CD4-positive, CD25-positive, alpha-beta regulatory T cell (primary cell): ENCODE data around the gene RERGL. TPM values are rescaled to one million over a fixed set of nuclear protein-coding genes. Genes with fewer than 3 reads are reported as not detected.

Experiments
- ATAC-seq, 2 donors: fragments of 150-1000 bp; cut with Tn5 transposase; one replicate each; pipeline ENCODE4 v1.10.0; 2021; ENCODE audit warnings: low read depth in 2 of 2, moderate number of reproducible peaks in 2 of 2, moderate library complexity in 1 of 2
- DNase-seq, 3 donors: peaks; one replicate each; pipeline versions ENCODE4 v3.0.0 to v3.0.0-alpha.2; 2012 to 2022; ENCODE audit warnings: mixed read lengths in 1 of 3
- H3K27ac ChIP-seq: one replicate; pipeline ENCODE4 v1.7.0; 2013; ENCODE audit warnings: mild to moderate bottlenecking, low read length; ENCODE audit not compliant: insufficient read depth, poor library complexity, severe bottlenecking
- H3K27me3 ChIP-seq: one replicate; pipeline ENCODE4 v1.7.0; 2013; ENCODE audit warnings: low read length; ENCODE audit not compliant: control insufficient read depth, insufficient read depth
- H3K36me3 ChIP-seq: one replicate; pipeline ENCODE4 v1.7.0; 2013; ENCODE audit warnings: mild to moderate bottlenecking, low read length, moderate library complexity; ENCODE audit not compliant: control insufficient read depth, insufficient read depth
- H3K4me1 ChIP-seq: 2 replicates; pipeline ENCODE4 v1.7.0; 2013; ENCODE audit warnings: mild to moderate bottlenecking, low read length; ENCODE audit not compliant: insufficient read depth, control insufficient read depth, poor library complexity, severe bottlenecking
- H3K4me3 ChIP-seq: one replicate; pipeline ENCODE4 v1.7.0; 2013; ENCODE audit warnings: low read depth, mild to moderate bottlenecking, low read length, moderate library complexity
- H3K9me3 ChIP-seq, 2 experiments: 1 replicate in 1 of 2; 2 replicates in 1 of 2; pipeline ENCODE4 v1.7.0; 2013; ENCODE audit warnings: low read length in 2 of 2, mild to moderate bottlenecking in 1 of 2, moderate library complexity in 1 of 2; ENCODE audit not compliant: control insufficient read depth in 2 of 2
- H3K27ac Mint-ChIP-seq, 3 donors: one replicate each; pipeline ENCODE4 v1.8.0; 2020 to 2022; ENCODE audit warnings: mild to moderate bottlenecking in 3 of 3, mixed read lengths in 3 of 3, moderate library complexity in 2 of 3
- H3K27me3 Mint-ChIP-seq: one replicate; pipeline ENCODE4 v1.8.0; 2022; ENCODE audit warnings: mild to moderate bottlenecking, mixed read lengths
- H3K36me3 Mint-ChIP-seq: one replicate; pipeline ENCODE4 v1.8.0; 2020; ENCODE audit warnings: mixed read lengths
- H3K4me1 Mint-ChIP-seq, 4 donors: one replicate each; pipeline ENCODE4 v1.8.0; 2020 to 2022; ENCODE audit warnings: mixed read lengths in 4 of 4, mild to moderate bottlenecking in 1 of 4
- H3K4me3 Mint-ChIP-seq, 4 donors: one replicate each; pipeline ENCODE4 v1.8.0; 2020 to 2022; ENCODE audit warnings: mild to moderate bottlenecking in 4 of 4, mixed read lengths in 4 of 4, moderate library complexity in 3 of 4
- H3K9me3 Mint-ChIP-seq, 7 donors: one replicate each; pipeline ENCODE4 v1.8.0; 2020 to 2022; ENCODE audit warnings: mixed read lengths in 7 of 7, mild to moderate bottlenecking in 3 of 7, moderate library complexity in 2 of 7
- polyA plus RNA-seq, 4 donors: library from polyadenylated mRNA; unstranded; fragments of 300-500 nt; fragmentation: Illumina TruSeq; gene quantifications; one replicate each; pipeline ENCODE4 v1.2.3, GENCODE V29; 2021
- total RNA-seq: library from RNA; stranded (reverse); gene quantifications from one replicate; pipeline ENCODE4 v1.2.3, GENCODE V29; 2022

The RERGL gene
- total and polyA plus RNA-seq, 5 donors from 2014 or later, result not detected

DNA sequence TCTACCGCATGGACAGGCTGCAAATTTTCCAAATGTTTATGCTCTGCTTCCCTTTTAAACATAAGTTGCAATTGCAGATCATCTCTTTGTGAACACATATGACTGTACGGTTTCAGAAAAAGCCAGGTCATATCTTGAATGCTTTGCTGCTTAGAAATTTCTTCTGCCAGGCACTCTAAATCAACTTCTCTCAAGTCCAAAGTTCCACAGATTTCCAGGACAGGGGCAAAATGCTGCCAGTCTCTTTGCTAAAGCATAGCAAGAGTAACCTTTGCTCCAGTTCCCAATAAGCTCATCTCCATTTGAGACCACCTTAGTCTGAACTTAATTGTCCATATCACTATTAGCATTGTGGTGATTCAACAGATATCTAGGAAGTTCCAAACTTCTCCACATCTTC lies 13.6 kb upstream of the RERGL start:
- Histone ChIP-seq H3K36me3 (no peaks in the 10 kb centered on the region), H3K9me3 (no peaks in the 10 kb centered on the region), H3K4me1 (no peaks in the 10 kb centered on the region), H3K27me3 (no peaks in the 10 kb centered on the region), H3K4me3 (no peak overlapping the region), H3K27ac (no peak overlapping the region)
- H3K27ac Mint-ChIP-seq, result no peak overlapping the region
- no peak overlapping the region for H3K4me3 Mint-ChIP-seq
- DNase-seq (no peak), ATAC-seq (no peak)
- H3K36me3 Mint-ChIP-seq, result no peaks in the 10 kb centered on the region
- H3K4me1 Mint-ChIP-seq, result no peaks in the 10 kb centered on the region
- H3K27me3 Mint-ChIP-seq, result no peaks in the 10 kb centered on the region
- peaks cover 0 to 12% (median 5%) of the 10 kb centered on the region in 7 donors for H3K9me3 Mint-ChIP-seq

DNA sequence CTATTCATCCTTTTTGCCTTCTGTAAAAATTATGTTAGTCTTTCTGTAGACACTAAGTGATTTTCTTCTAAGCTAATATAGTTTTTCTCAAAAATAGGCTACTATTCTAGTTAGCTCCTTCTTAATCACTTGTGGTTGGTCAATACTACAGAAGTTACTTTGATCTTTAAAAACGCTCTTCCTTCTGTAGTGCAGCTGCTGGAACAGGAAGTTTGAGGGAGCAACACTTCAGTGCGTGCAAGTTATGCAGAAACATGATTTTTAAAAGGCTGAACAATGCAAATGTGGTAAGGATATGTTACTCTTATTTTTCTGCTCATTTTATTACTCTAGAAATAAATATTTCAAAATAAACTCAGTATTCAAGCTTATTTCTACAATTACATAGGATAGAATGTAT lies 11.1 kb upstream of the RERGL start:
- H3K27me3 Mint-ChIP-seq, result no peaks in the 10 kb centered on the region
- H3K4me1 ChIP-seq, result no peaks in the 10 kb centered on the region
- H3K27me3 ChIP-seq, result no peaks in the 10 kb centered on the region
- H3K36me3 Mint-ChIP-seq, result no peaks in the 10 kb centered on the region
- H3K9me3 Mint-ChIP-seq, result peaks cover 0 to 10% (median 5%) of the 10 kb centered on the region in 7 donors
- peaks cover 0 to 3% of the 10 kb centered on the region in 2 experiments for H3K9me3 ChIP-seq
- no peaks in the 10 kb centered on the region for H3K36me3 ChIP-seq
- no peak overlapping the region for H3K4me3 ChIP-seq
- H3K27ac ChIP-seq, result no peak overlapping the region
- H3K27ac Mint-ChIP-seq, result no peak overlapping the region
- DNase-seq (no peak), ATAC-seq (no peak)
- H3K4me3 Mint-ChIP-seq, result no peak overlapping the region
- no peaks in the 10 kb centered on the region for H3K4me1 Mint-ChIP-seq

DNA sequence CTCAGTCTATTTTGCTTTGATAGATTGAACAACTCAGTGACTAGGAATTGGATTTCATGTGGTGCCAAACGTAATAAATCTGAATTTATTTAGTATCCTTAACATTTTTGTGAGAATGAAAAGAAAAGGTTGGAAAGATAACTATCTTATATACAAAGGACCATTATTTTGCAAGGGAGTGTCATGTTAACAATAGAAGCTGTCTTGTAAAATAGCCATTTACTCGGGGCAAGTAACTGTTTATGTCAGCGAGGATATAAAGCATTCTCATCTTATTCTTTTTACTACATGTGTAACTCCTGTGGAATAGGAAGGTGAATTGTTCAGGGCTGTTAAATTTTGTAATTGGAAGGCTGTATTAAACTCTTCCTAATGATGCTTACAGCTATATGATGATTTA lies 5.9 kb downstream of the RERGL start:
- Mint-ChIP-seq H3K36me3 (no peaks in the 10 kb centered on the region), H3K27me3 (no peaks in the 10 kb centered on the region), H3K27ac (no peak overlapping the region), H3K4me3 (no peak overlapping the region), H3K9me3 (peaks cover 0 to 17% (median 6%) of the 10 kb centered on the region in 7 donors), H3K4me1 (no peaks in the 10 kb centered on the region)
- H3K27me3 ChIP-seq, result no peaks in the 10 kb centered on the region
- no peak overlapping the region for H3K27ac ChIP-seq
- H3K4me3 ChIP-seq, result no peak overlapping the region
- H3K4me1 ChIP-seq, result no peaks in the 10 kb centered on the region
- H3K36me3 ChIP-seq, result no peaks in the 10 kb centered on the region
- ATAC-seq, result no peak
- DNase-seq, result no peak
- H3K9me3 ChIP-seq, result no peaks in the 10 kb centered on the region

DNA sequence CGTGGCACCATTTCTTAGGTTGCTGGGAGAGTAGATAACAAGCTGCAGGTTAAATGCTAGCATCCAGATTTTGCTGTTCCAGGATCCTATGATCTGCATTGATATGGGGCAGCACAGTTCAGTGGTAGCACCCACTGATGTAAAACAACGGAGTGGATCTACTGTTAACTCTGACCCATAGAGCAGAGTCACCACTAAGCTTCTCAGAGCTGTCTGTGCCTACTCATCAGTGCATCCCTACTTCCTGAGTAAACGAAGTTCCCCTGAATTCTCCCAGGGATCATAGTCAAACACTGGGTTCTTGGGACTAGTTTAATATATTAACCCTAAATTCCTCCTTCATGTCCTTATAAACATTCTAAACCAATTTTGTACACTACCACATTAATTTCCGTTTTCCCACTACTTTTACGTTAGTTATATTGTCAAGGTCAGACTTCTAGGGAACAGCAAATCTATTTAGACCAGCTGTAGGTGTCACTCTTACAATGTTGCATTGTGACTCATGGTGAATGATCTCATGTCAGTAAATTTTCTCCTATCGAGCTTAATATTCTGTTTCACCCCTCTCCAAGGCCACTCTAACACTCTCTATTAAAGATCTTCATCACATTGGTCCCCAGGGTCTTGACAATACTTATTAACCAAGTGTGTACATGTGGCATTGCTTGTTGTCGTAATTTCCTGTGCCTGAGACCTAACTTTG lies 10.3 kb downstream of the RERGL start:
- Histone ChIP-seq H3K4me3 (no peak overlapping the region), H3K9me3 (no peaks in the 10 kb centered on the region), H3K27me3 (no peaks in the 10 kb centered on the region), H3K36me3 (no peaks in the 10 kb centered on the region), H3K4me1 (no peaks in the 10 kb centered on the region), H3K27ac (no peak overlapping the region)
- H3K27me3 Mint-ChIP-seq, result no peaks in the 10 kb centered on the region
- no peak overlapping the region for H3K4me3 Mint-ChIP-seq
- ATAC-seq (no peak), DNase-seq (no peak)
- H3K9me3 Mint-ChIP-seq, result peaks cover 0 to 14% (median 4%) of the 10 kb centered on the region in 7 donors
- H3K4me1 Mint-ChIP-seq, result no peaks in the 10 kb centered on the region
- no peak overlapping the region for H3K27ac Mint-ChIP-seq
- no peaks in the 10 kb centered on the region for H3K36me3 Mint-ChIP-seq

DNA sequence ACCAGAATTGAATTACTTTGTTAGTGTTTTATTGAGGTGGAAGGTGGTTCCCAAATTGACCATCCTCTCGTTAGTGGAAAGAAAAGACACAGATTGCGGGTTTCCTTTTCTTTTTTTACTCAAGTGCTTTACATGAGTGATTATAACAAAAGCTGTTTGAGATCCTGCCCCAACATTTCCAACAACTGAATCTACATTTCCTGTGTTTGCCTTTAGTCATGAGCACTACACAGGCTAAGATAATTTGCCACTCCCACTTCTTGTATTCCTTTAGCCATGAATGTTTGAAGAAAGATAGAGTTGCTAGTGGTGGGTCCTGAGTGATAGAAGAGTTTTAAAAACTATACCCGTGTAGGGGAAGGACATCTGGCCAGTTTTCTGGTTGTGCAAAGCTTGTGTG lies 16.0 kb downstream of the RERGL start:
- Mint-ChIP-seq H3K9me3 (peaks cover 0 to 14% (median 3%) of the 10 kb centered on the region in 7 donors), H3K27ac (no peak overlapping the region), H3K27me3 (no peaks in the 10 kb centered on the region), H3K36me3 (no peaks in the 10 kb centered on the region), H3K4me1 (no peaks in the 10 kb centered on the region), H3K4me3 (no peak overlapping the region)
- Histone ChIP-seq H3K27me3 (no peaks in the 10 kb centered on the region), H3K36me3 (no peaks in the 10 kb centered on the region), H3K4me3 (no peak overlapping the region), H3K9me3 (no peaks in the 10 kb centered on the region), H3K4me1 (no peaks in the 10 kb centered on the region), H3K27ac (no peak overlapping the region)
- DNase-seq (no peak), ATAC-seq (no peak)

DNA sequence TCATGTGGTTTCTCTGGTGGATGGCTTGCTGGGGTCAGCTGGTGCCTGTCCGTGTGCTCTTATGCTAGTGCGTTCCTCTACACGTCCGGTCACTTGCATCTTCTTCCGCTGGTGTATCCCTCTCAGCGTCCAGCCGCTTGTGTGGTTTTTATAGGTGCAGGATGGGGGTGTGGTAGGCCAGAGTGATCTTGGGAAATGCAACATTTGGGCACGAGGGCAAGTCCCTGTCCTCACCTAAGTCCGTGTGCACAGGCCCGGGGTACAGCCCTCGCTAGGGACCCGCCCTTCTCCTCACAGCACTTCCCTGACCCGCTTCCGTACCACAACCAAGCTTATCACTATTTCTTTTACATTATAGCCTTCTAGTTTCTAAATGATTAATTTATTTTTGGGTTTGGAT lies 17.3 kb downstream of the RERGL start:
- Mint-ChIP-seq H3K4me1 (no peaks in the 10 kb centered on the region), H3K27ac (no peak overlapping the region), H3K36me3 (no peaks in the 10 kb centered on the region), H3K4me3 (no peak overlapping the region), H3K27me3 (no peaks in the 10 kb centered on the region), H3K9me3 (peaks cover 0 to 14% (median 3%) of the 10 kb centered on the region in 7 donors)
- Histone ChIP-seq H3K27me3 (no peaks in the 10 kb centered on the region), H3K4me3 (no peak overlapping the region), H3K27ac (no peak overlapping the region), H3K4me1 (no peaks in the 10 kb centered on the region), H3K36me3 (no peaks in the 10 kb centered on the region), H3K9me3 (no peaks in the 10 kb centered on the region)
- ATAC-seq, result no peak
- DNase-seq, result no peak

DNA sequence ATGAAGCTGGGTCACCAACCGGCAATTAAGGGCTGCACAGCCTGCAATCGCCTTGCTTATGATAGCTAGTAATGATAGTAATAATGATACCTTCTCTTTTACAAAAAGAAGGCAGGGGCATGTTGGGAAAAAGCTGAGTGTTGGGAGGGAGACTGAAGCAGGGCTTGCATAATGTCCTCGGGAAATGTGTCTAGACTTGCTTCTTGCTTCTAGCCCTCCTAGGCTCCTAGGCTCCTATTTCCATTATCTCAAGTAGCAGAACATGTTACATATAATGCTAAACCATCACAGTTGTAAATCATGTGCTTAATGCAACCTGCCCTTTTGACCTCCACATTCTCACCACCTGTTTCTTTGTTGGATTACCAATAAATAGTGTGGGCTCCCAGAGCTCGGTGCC lies 18.7 kb downstream of the RERGL start:
- H3K36me3 ChIP-seq, result no peaks in the 10 kb centered on the region
- no peaks in the 10 kb centered on the region for H3K27me3 Mint-ChIP-seq
- no peaks in the 10 kb centered on the region for H3K9me3 ChIP-seq
- H3K27me3 ChIP-seq, result no peaks in the 10 kb centered on the region
- H3K4me3 Mint-ChIP-seq, result no peak overlapping the region
- DNase-seq (no peak), ATAC-seq (no peak)
- no peaks in the 10 kb centered on the region for H3K4me1 Mint-ChIP-seq
- H3K36me3 Mint-ChIP-seq, result no peaks in the 10 kb centered on the region
- no peaks in the 10 kb centered on the region for H3K4me1 ChIP-seq
- no peak overlapping the region for H3K27ac Mint-ChIP-seq
- no peak overlapping the region for H3K27ac ChIP-seq
- peaks cover 0 to 12% (median 2%) of the 10 kb centered on the region in 7 donors for H3K9me3 Mint-ChIP-seq
- H3K4me3 ChIP-seq, result no peak overlapping the region

DNA sequence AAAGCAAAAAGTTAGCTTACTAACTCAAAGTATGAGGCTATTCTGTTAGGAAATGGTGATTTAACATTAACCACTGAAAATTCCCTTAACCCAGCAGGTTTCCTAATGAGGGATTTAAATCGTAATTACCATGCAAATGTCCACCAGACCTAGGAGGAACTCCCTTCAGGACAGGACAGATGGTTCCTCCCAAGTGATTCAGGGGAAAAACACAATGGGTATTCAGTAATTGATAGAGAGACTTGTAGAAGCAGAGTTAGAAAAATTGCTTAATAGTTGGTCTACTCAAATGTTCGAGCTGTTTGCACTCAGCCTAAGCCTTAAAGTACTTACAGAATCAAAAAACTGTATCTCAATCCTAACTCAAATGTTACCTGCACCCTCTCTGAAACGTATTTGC lies 21.6 kb downstream of the RERGL start:
- DNase-seq (no peak), ATAC-seq (no peak)
- Mint-ChIP-seq H3K4me3 (no peak overlapping the region), H3K4me1 (no peaks in the 10 kb centered on the region), H3K9me3 (peaks cover 0 to 12% (median 2%) of the 10 kb centered on the region in 7 donors), H3K27me3 (no peaks in the 10 kb centered on the region), H3K27ac (no peak overlapping the region), H3K36me3 (no peaks in the 10 kb centered on the region)
- no peaks in the 10 kb centered on the region for H3K27me3 ChIP-seq
- no peaks in the 10 kb centered on the region for H3K4me1 ChIP-seq
- no peak overlapping the region for H3K4me3 ChIP-seq
- H3K27ac ChIP-seq, result no peak overlapping the region
- no peaks in the 10 kb centered on the region for H3K36me3 ChIP-seq
- no peaks in the 10 kb centered on the region for H3K9me3 ChIP-seq
